ENCODE results near the gene BCAS3. TPM values are rescaled to one million over a fixed set of nuclear protein-coding genes. Genes with fewer than 3 reads are reported as not detected.
A peak's percentile ranks its signal among the peaks of the same experiment; 100 is the strongest.

The BCAS3 gene
- polyA plus RNA-seq, 3 donors, result 10.3 to 19.1 (median 14.7) TPM

- H3K27me3 ChIP-seq (ENCODE audit: control insufficient read depth in 2 of 2, insufficient read depth in 2 of 2, low read length in 2 of 2), result peaks cover 41 to 78% of the 10 kb centered on the region in 2 donors
- 97% methylated on average over 4 of the region's 8 CpGs for WGBS (ENCODE audit: insufficient coverage)
- no peak overlapping the region for H3K4me2 ChIP-seq (replicated peaks; ENCODE audit: extremely low read depth, low read length, poor library complexity, severe bottlenecking)
- H3K36me3 ChIP-seq (replicated peaks in 1 of 2; ENCODE audit: control insufficient read depth in 1 of 2, insufficient read depth in 2 of 2, low read length in 2 of 2), result no peaks in the 10 kb centered on the region
- no peak for DNase-seq
- no peak for TF ChIP-seq CTCF (IDR thresholded peaks at IDR 0.05)
- peaks cover 8 to 11% of the 10 kb centered on the region in 2 donors for H3K9me3 ChIP-seq (replicated peaks in 1 of 2; ENCODE audit: control insufficient read depth in 1 of 2, insufficient read depth in 1 of 2, low read length in 2 of 2)
- Mint-ChIP-seq H3K9me3 (peaks cover 0 to 28% (median 14%) of the 10 kb centered on the region in 7 donors), H3K27me3 (ENCODE audit: low read depth in 3 of 3) (peaks cover 38 to 93% (median 58%) of the 10 kb centered on the region in 3 donors), H3K4me1 (peaks cover 21% of the 10 kb centered on the region), H3K4me3 (peak overlapping the region in 1 of 2 donors; percentile 82), H3K27ac (no peak overlapping the region), H3K36me3 (peaks cover 2 to 9% of the 10 kb centered on the region in 2 donors)
- no peak overlapping the region for H3K27ac ChIP-seq (ENCODE audit: low read depth in 1 of 2, low read length in 2 of 2)
- no peak overlapping the region for H2AFZ ChIP-seq (ENCODE audit: insufficient read depth, low read depth, low read length, poor library complexity, severe bottlenecking)
- no peak overlapping the region for H3K9ac ChIP-seq (ENCODE audit: insufficient read depth, low read length, poor library complexity, severe bottlenecking)
- H3K4me1 ChIP-seq (ENCODE audit: control insufficient read depth in 1 of 2, insufficient read depth in 2 of 2, low read length in 2 of 2), result peaks cover 42 to 50% of the 10 kb centered on the region in 2 donors
- intact Hi-C loops (cut with micrococcal nuclease), result loop anchor here (5.0 to 10.0 kb wide), 2 partner anchors 141 to 424 kb away; no protein-coding TSS in a partner anchor
- no peak overlapping the region for H3K4me3 ChIP-seq (replicated peaks in 1 of 3; ENCODE audit: low read depth in 2 of 3, low read length in 3 of 3)
- H4K20me1 ChIP-seq (ENCODE audit: insufficient read depth, low read length), result peaks cover 5% of the 10 kb centered on the region
- no peaks in the 10 kb centered on the region for H3K79me2 ChIP-seq (ENCODE audit: insufficient read depth, low read length)
Observed at GRCh38 chr17:61413661-61414126, 736.0 kb downstream of the BCAS3 start.

- peaks cover 0 to 7% of the 10 kb centered on the region in 2 donors for H3K36me3 Mint-ChIP-seq
- H3K4me2 ChIP-seq (replicated peaks; ENCODE audit: extremely low read depth, low read length, poor library complexity, severe bottlenecking), result no peak overlapping the region
- TF ChIP-seq CTCF (IDR thresholded peaks at IDR 0.05), result no peak
- H2AFZ ChIP-seq (ENCODE audit: insufficient read depth, low read depth, low read length, poor library complexity, severe bottlenecking), result no peak overlapping the region
- intact Hi-C loops (cut with micrococcal nuclease), result loop anchor here (5.0 to 10.0 kb wide), 2 partner anchors 140 to 423 kb away; no protein-coding TSS in a partner anchor
- no peak overlapping the region for H3K27ac ChIP-seq (ENCODE audit: low read depth in 1 of 2, low read length in 2 of 2)
- peaks cover 19% of the 10 kb centered on the region for H3K4me1 Mint-ChIP-seq
- H3K4me3 Mint-ChIP-seq, result peak overlapping the region in 1 of 2 donors; percentile 52
- no peak overlapping the region for H3K4me3 ChIP-seq (replicated peaks in 1 of 3; ENCODE audit: low read depth in 2 of 3, low read length in 3 of 3)
- no peak overlapping the region for H3K27ac Mint-ChIP-seq
- H3K36me3 ChIP-seq (replicated peaks in 1 of 2; ENCODE audit: control insufficient read depth in 1 of 2, insufficient read depth in 2 of 2, low read length in 2 of 2), result no peaks in the 10 kb centered on the region
- peaks cover 38 to 44% of the 10 kb centered on the region in 2 donors for H3K4me1 ChIP-seq (ENCODE audit: control insufficient read depth in 1 of 2, insufficient read depth in 2 of 2, low read length in 2 of 2)
- peaks cover 34 to 72% of the 10 kb centered on the region in 2 donors for H3K27me3 ChIP-seq (ENCODE audit: control insufficient read depth in 2 of 2, insufficient read depth in 2 of 2, low read length in 2 of 2)
- peaks cover 0 to 28% (median 14%) of the 10 kb centered on the region in 7 donors for H3K9me3 Mint-ChIP-seq
- peaks cover 5% of the 10 kb centered on the region for H4K20me1 ChIP-seq (ENCODE audit: insufficient read depth, low read length)
- peak in 1 of 3 donors; percentile 4 for DNase-seq
- WGBS (ENCODE audit: insufficient coverage), result 89% methylated on average over 12 of the region's 16 CpGs
- peaks cover 35 to 93% (median 54%) of the 10 kb centered on the region in 3 donors for H3K27me3 Mint-ChIP-seq (ENCODE audit: low read depth in 3 of 3)
- peaks cover 8 to 9% of the 10 kb centered on the region in 2 donors for H3K9me3 ChIP-seq (replicated peaks in 1 of 2; ENCODE audit: control insufficient read depth in 1 of 2, insufficient read depth in 1 of 2, low read length in 2 of 2)
- no peaks in the 10 kb centered on the region for H3K79me2 ChIP-seq (ENCODE audit: insufficient read depth, low read length)
- no peak overlapping the region for H3K9ac ChIP-seq (ENCODE audit: insufficient read depth, low read length, poor library complexity, severe bottlenecking)
Observed at GRCh38 chr17:61414141-61414935, 736.7 kb downstream of the BCAS3 start.

Measured in CD14-positive monocyte (primary cell).